Breast epithelium (tissue), 3 donors: ENCODE measurements around the gene METTL6.

Experiments
- POLR2A ChIP-seq: fragments of 450-650 bp; IDR thresholded peaks from one replicate; pipeline ENCODE4 v1.6.1; 2016; ENCODE audit warnings: antibody characterized with exemption, mild to moderate bottlenecking, moderate library complexity
- TF ChIP-seq, protein P1 (sequence below), 3 donors: fragments of 450-650 bp; IDR thresholded peaks; one replicate each; pipeline ENCODE4 v1.5.1; 2016 to 2017; ENCODE audit warnings: antibody characterized with exemption in 3 of 3, mild to moderate bottlenecking in 3 of 3, moderate library complexity in 3 of 3

DNA sequence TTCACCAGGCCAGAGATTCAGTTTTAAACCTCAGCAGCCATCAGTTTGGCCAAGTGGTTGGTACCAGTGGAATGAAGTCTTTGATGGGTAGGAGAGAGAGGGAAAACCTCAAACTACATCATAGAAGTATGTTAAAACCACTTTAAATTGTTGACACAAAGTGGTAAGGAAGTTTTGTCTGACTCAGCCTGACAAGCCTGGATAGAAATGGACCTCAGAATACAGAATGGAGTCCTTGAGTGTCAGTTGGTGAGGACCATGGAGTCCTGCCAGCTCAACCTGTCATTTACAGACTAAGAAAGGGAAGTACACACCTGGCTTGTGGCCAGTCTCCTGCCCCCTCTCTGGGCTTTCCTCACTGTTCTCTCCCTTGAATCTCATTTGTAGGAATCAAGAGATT, 12.1 kb upstream of the METTL6 start:
- TF ChIP-seq, protein P1, sequence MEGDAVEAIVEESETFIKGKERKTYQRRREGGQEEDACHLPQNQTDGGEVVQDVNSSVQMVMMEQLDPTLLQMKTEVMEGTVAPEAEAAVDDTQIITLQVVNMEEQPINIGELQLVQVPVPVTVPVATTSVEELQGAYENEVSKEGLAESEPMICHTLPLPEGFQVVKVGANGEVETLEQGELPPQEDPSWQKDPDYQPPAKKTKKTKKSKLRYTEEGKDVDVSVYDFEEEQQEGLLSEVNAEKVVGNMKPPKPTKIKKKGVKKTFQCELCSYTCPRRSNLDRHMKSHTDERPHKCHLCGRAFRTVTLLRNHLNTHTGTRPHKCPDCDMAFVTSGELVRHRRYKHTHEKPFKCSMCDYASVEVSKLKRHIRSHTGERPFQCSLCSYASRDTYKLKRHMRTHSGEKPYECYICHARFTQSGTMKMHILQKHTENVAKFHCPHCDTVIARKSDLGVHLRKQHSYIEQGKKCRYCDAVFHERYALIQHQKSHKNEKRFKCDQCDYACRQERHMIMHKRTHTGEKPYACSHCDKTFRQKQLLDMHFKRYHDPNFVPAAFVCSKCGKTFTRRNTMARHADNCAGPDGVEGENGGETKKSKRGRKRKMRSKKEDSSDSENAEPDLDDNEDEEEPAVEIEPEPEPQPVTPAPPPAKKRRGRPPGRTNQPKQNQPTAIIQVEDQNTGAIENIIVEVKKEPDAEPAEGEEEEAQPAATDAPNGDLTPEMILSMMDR (IDR thresholded peaks at IDR 0.05), result no peak
- no peak for TF ChIP-seq POLR2A
